NCI-H1930 (cell line): ENCODE measurements around the gene TMEM17.

ENCODE experiments used
- DNase-seq, 2 experiments: peaks; one replicate each; lab custom pipeline; 2025; lab: John Stamatoyannopoulos, UW

TMEM17 gene

GRCh38 chr2:62472312-62472711, 33.7 kb downstream of the TMEM17 start:
- DNase-seq, result no peak

- DNase-seq, result no peak
Measured at GRCh38 chr2:62471816-62472215, 34.2 kb downstream of the TMEM17 start.

- no peak for DNase-seq
Measured at GRCh38 chr2:62471404-62471803, 34.6 kb downstream of the TMEM17 start.

- DNase-seq, result no peak
Measured at GRCh38 chr2:62469548-62469947, 36.4 kb downstream of the TMEM17 start.

GRCh38 chr2:62469114-62469513, 36.9 kb downstream of the TMEM17 start:
- no peak for DNase-seq

GRCh38 chr2:62467475-62468321, 38.3 kb downstream of the TMEM17 start:
- DNase-seq, result no peak

GRCh38 chr2:62467100-62467474, 38.9 kb downstream of the TMEM17 start:
- no peak for DNase-seq

GRCh38 chr2:62466503-62466854, 39.5 kb downstream of the TMEM17 start:
- DNase-seq, result no peak

GRCh38 chr2:62465741-62466502, 40.1 kb downstream of the TMEM17 start:
- DNase-seq, result no peak

GRCh38 chr2:62465039-62465740, 40.8 kb downstream of the TMEM17 start:
- no peak for DNase-seq

- DNase-seq, result no peak
Measured at GRCh38 chr2:62464221-62465007, 41.6 kb downstream of the TMEM17 start.

GRCh38 chr2:62462211-62462610, 43.8 kb downstream of the TMEM17 start:
- no peak for DNase-seq

- no peak for DNase-seq
Measured at GRCh38 chr2:62461707-62462106, 44.3 kb downstream of the TMEM17 start.

- no peak for DNase-seq
Measured at GRCh38 chr2:62461017-62461553, 44.9 kb downstream of the TMEM17 start.

GRCh38 chr2:62460175-62460574, 45.8 kb downstream of the TMEM17 start:
- no peak for DNase-seq

- DNase-seq, result no peak
Measured at GRCh38 chr2:62459672-62460071, 46.3 kb downstream of the TMEM17 start.

- no peak for DNase-seq
Measured at GRCh38 chr2:62459106-62459505, 46.9 kb downstream of the TMEM17 start.

GRCh38 chr2:62458671-62459081, 47.3 kb downstream of the TMEM17 start:
- no peak for DNase-seq

GRCh38 chr2:62458206-62458641, 47.8 kb downstream of the TMEM17 start:
- DNase-seq, result no peak

- DNase-seq, result no peak
Measured at GRCh38 chr2:62457556-62457955, 48.4 kb downstream of the TMEM17 start.

- DNase-seq, result peak; percentile 34 to 37
Measured at GRCh38 chr2:62456721-62457539, 49.1 kb downstream of the TMEM17 start.
